ENCODE measurements around the gene ME2.

DNA sequence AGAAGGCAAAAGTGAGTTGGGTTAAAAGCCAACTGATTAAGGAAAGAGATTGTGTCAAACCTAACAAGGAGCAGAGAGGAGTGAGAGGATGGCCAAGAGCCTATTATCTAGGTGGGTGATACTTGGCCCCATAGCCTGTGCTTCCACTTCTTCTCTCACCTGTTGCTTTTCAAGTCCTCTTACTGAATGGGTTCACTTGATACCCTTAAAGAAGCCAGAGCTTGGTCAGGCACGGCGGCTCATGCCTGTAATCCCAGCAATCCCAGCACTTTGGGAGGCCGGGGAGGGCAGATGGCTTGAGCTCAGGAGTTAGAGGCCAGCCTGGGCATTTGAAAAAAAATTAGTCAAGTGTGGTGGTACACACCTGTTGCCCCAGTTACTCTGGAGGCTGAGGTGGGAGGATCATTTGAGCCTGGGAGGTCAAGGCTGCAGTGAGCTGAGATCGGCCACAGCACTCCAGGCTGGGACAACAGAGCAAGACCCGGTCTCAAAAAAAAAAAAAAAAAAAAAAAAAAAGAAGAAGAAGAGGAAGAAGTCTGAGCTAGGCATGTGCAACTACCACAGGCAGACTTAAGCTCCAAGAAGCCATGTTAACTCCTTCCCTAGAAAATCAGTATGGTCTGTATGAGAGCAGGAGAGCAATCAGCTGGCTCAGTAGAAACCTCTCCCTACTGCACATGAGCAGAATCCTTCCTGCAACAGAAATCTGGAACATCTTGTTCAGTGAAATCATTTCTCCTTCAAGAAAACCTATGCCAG, 28.4 kb upstream of the ME2 start:
- no peak for TF ChIP-seq POU2F2 (IDR thresholded peaks at IDR 0.05; ENCODE audit: low read depth, low read length)
- no peak for TF ChIP-seq POLR2A (IDR thresholded peaks at IDR 0.05; ENCODE audit: low read depth, low read length)
- TF ChIP-seq POLR2AphosphoS5 (IDR thresholded peaks at IDR 0.05; ENCODE audit: low read depth, low read length): no peak
- TF ChIP-seq TAF1 (IDR thresholded peaks at IDR 0.05; ENCODE audit: low read depth, low read length): no peak
- TF ChIP-seq SPI1 (IDR thresholded peaks at IDR 0.05; ENCODE audit: low read depth, low read length): no peak

Measured in GM12891 (cell line).